Left renal pelvis (tissue), 4 donors: ENCODE data around the gene CD8B2. TPM values are rescaled to one million over a fixed set of nuclear protein-coding genes. Genes with fewer than 3 reads are reported as not detected.
"Not testable (repeated sequence)": the region's sequence is repeated elsewhere in the genome, so short reads cannot be mapped to it uniquely, and the experiment has no call there.

ENCODE experiments used
- DNase-seq, 4 donors: peaks; one replicate each; pipeline ENCODE4 v3.0.0-alpha.2; 2013; ENCODE audit warnings: low read depth in 4 of 4, low spot score in 3 of 4
- polyA plus RNA-seq, 4 donors: library from polyadenylated mRNA; unstranded; fragments of 120-200 nt; gene quantifications; one replicate each; pipeline ENCODE4 v1.2.1, GENCODE V29; 2013; ENCODE audit not compliant: insufficient read length in 4 of 4

The CD8B2 gene
- polyA plus RNA-seq, 4 donors, result 0.13 to 0.40 (median 0.22) TPM

DNA sequence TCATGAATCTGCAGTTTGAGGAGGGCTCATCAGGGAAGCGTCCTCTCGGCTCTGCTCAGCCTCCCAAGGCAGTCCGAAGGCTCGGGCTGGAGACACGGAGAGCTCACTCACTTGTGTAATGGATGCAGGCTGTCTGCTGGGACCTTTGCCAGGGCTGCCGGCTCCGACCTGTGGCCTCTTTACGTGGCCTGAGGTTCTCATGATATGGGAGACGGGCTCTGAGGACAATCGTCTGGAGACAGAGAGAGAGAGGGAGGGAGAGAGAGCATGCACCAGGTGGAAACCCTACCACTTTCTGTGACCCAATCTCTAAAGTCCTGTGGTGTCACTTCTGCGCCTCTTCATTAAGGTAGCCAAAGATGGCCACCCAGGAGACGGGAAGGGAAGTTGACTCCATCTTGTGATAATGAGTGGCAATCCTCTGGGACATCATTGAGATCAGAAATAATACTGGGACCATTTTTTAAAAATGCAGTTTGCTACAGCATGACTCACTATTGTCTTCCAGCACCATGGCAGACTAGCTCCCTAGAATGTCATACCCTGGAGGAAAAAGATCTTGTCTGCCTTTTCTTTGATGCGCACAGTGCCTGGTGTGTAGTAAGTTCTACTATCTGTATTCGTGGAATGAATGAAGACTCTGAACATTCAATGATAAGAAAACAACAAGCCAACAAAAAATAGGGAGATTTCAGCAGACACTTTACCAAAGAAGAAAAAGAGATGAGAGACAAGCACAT, 60.2 kb downstream of the CD8B2 start:
- no peak for DNase-seq

DNA sequence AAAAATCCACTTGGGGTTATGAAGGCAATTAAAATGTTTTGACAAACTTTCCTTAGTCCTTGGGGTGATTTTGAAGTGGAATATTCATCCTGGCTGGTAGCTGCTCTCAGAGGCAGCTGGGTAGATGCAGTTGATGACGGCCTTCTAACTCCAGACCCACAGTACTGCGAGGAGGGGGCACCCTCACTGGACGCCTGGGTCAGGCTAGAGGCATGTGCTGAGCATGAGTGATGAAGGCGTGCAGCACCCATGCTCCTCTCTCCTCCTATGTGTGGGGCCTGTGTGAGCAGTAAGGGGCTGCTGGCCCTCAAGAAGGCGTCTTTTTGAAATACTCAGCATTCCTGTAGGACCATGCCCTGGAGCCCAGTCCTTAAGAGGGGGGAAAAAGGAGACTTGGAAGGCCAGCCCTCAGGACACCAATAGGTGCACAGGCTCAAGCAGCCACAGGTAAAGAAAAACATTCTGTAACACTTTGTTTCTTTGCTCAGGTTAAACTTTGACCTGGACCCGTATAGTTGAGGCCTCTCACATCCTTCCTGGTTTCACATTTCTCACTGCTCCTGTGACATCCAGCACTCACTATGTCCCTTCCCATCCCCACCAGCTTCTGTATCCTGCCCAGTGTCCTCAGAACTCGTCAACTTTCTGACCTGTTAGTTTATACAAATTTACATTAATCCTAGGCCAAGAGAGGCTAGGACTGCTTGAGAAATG, 64.4 kb downstream of the CD8B2 start:
- no peak for DNase-seq

DNA sequence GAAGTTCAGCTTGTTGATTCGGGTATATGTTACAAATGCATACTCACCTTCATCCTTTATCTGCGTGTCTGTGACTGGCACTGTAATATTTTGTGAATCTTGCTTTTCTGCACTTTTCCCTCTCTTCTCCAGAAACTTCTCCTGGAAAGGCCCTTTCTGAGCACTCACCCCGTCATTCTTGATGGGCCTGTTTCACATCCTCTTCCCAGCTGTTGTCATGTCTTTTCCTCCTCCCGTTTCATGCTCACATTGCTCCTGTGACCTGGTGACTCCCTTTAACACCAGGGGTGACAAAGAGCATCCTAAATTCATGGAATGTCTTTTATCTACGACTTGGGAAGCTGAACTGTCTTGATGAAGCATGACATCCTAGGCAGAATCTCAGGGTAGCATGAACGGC, 65.8 kb downstream of the CD8B2 start:
- DNase-seq, result no peak

DNA sequence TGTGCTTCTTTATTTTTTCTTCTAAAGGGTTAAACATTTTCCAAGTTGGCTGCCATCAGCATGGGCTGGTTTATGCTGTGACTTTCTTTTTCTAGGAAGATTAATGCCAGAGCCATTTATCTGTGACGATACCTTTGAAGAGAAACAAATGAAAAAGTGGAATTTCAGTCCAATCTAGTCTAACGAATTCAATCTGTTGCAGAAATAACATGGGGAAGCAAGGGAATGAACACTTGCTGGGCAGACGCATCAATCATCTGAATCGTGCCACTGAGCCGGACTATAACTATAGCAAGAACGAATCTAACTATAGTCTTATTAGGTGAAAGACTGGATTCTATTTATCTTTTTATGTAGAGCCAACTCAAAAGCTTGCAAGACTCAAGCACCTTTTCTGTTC, 66.2 kb downstream of the CD8B2 start:
- no peak for DNase-seq

DNA sequence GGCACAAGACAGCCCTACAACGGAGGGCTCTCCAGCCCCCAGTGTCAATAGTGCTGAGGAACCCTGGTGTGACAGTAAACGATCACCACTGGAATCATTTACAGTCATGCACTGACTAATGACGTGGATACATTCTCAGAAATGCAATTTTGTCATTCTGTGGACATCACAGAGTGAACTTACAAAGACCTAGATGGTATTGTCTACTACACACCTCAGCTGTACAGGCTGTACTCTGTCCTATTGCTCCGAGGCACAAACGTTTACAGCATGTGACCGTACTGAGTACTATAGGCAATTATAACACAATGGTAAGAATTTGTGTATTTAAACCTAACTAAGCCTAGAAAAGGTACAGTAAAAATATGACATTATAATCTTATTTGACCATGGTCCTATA, 67.2 kb downstream of the CD8B2 start:
- no peak for DNase-seq

DNA sequence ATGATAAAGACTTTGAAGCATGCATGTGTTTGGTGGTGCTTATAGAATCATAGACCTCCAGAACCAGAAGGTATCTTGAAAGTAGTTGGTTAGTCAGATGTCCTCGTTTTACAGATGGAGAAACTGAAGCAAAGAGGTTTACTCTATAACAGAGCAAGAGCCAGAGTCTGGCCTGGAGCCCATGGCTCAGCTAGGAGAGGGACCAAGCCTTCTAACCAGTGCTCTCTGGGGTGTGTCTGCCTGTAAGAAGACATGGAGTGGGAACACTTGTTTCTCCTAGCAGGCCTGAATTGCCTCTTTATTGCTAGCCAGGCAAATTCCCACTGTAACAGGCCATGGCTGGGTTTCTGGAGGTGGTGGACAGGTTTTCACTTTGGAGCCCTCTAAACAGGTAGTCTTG, 67.9 kb downstream of the CD8B2 start:
- DNase-seq, result no peak

DNA sequence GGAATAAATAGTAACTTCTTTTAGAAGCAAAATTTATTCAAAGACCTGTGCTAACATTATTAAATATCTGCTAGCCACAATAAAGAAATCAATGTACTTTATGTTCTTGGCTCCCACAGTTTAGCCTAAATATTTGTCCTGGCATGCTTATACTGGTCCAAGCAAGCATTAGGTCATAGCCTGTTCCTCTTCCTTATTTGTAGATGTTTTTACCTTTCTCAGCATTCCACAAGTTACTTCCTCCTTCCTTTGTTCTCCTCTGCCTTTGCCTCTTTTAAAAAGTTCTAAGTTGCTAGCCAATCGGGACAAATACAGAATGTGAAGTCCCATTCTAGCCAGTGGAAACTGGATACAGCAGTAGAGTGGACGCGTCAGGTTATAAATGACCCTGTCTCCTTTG, 72.6 kb downstream of the CD8B2 start:
- not testable (repeated sequence) for DNase-seq

DNA sequence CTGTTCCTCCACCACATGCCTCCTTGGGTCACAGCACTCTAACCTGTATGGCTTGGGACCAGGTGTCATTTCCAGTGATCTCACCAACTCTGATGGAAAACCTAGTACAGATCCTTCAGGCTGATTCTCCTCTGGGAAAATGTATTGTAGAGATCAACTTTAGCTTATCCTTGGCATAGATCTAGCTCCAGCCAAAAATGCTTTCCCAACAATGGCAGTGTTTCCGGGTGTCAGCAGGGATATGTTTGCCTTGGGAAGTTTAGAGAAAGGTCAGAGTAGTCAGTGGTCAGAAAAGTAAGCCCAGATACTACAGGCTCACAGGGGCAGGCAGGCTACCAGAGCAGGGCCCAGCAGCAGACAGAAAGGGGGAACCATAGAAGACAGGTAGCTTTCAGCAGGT, 73.6 kb downstream of the CD8B2 start:
- DNase-seq, result no peak

DNA sequence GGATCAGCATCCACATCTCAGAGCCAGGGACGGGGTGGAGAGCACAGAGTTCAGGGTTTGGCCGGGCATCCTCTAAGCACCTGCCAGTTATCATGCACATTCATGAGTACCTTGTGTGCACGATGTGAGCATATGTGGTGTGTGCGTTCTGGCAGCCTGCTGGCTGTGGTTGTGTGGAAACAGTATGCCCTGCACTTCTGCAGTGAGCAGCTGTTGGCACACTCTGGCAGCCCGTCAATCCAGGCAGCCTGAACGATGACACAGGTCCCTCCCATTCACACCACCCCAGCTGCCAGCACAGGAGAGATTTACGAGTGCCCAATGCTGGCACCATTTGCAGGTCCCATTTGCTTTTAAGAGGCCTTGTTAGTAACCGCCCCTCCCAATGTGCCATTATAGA, 74.2 kb downstream of the CD8B2 start:
- DNase-seq, result no peak

DNA sequence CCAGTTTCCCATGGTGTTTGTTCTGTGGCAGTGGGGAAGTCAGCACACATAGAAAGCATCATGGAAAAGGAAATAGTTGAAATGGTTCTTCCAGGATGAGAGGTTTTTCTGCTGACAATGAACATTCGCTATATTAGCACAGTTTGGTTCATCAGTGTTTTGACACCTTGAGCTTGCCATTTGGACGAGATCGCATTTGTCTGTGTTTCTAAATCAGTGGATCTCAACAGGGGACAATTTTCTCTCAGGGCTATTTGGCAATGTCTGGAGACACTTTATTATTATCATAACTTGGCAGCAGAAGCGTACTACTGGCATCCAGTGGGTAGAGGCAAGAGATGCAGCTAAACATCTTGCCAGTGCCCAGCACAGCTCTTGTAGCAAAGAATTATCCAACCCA, 74.6 kb downstream of the CD8B2 start:
- no peak for DNase-seq

DNA sequence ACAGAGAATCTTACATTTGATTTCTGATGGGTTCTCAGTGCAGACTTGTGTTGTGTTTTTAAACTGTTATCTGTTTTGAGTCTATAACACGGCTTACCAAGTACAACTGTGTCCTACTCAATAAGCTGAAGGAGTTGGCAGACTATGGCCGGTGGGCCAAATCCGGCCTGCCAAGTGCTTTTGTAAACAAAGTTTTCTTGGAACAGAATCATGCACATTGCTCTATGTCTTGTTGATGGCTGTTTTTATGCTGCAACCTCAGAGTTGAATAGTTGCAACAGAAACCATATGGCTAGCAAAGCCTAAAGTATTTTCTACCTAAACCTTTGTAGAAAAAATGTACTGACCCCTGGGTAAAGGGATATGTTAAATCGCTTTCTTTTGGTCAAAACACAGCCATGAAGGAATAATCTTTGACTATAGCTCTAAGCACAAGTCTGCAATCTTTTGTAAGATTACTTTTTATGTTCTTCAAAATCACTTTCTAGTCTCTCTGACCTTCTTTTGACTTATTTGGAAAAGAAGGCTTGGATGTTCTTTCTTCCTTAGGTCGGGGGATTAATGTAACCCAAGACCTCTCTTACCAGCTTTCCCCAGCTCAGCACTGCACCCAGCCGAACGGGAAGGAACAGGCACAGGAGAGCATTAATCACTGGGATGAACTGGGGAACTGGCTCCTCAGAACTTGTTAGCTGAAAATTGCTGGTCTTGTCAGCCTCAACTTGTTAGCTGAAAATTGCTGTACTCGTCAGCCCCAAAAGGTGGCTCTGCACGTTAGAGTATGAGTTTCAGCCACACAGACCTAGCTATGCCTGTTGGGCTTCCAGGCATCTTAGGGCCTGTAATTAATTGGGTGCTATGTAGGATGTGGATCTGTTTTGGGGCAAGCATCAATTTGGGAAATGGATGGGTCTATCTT, 75.4 kb downstream of the CD8B2 start:
- no peak for DNase-seq

DNA sequence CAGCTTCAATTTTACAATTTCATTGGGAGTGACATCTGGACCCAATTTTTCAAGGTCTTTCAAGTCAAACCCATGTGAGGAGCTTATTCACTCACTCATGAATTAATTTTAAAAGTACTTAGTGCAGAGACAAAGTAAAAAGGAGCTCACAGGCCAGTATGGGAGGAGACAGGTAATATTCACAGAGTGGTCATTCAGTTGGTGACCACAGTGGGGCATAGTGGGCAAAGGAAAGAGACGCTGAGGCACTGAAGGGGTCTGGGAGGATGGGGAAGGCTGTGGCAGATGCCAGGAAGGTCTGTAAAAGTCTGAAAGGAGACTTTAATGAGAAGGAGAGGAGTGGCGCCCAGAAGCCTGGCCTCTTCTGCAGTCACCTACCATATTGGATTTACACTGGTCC, 76.0 kb downstream of the CD8B2 start:
- no peak for DNase-seq

DNA sequence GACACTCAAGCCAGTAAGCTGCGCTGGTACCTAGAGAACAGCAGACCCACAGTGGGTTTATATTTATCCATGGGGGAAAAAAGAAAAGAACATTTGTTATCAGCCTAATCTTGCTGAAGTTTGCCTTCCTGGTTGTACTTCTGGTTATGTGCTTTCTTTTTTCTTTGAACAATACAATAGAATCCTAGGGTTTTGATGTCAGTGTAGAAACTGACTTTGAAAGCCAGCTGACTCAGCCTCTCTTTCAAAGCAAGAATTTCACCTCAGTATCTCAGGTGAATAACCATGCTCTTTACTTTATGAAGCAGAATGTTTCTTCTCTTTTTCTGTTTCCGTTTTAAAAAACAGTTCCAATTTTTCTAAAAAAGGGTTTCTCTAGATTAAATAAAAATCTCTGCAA, 78.4 kb downstream of the CD8B2 start:
- no peak for DNase-seq

DNA sequence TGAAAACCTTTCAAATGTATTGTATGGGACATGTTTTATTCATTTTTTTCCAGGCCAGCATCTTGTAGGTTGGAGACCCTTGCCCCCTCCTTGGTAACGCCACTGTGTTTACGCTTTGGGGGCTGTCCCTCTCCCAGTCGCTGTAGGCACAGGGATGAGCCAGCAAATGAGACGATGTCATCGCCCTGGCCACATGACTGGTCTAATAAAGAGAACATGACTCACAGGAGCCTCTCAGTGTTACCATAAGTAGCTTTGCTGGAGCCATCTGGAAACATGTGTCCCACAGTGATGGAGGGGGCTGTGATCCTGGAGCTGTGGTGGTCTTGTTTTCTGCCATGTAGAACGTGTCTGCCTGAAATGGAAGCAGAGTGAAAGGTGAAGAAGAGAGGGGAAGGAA, 78.9 kb downstream of the CD8B2 start:
- DNase-seq, result no peak

DNA sequence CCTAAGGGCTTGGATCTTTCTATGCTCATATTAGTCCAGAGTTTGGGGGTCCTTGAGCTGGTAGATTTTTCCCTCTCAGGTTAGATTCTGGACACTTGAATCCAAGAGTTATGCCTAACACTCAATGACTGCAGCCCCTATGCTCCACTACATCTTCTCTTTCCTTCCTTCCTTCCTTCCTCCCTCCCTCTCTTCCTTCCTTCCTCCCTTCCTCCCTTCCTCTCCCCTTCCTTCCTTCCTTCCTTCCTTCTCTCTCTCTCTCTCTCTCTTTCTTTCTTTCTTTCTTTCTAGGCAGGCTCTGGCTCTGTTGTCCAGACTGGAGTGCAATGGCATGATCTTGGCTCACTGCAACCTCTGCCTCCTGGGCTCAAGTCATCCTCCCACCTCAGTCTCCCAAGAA, 79.3 kb downstream of the CD8B2 start:
- not testable (repeated sequence) for DNase-seq

DNA sequence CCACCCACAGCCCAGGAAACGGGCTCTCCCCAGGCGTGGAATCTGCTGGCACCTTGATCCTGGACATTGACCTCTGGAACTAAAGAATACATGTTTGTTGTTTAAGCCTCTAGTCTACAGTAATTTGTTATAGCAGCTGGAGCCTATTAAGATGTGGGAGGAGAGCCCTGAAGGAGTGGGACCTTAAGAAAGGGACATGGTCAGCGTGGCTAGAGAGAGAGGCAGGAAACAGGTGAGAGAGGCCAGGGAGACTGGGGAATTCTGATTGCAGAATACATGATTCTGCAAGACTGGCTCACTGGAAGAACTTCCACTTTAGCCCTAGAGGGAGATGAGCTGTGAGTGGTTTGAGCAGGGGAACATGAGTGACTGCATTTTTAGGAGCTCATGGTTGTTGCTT, 83.2 kb downstream of the CD8B2 start:
- DNase-seq, result no peak

Other genes starting within 250 kb of the CD8B2 start
- gene RGPD3, start 19.0 kb upstream of the CD8B2 start, polyA plus RNA-seq, result under 1 TPM in 3 of 4 donors, not detected in 1; 0.23 to 0.63 (median 0.47) TPM